Fibroblast of mammary gland (primary cell): ENCODE data around the gene WDR18.

ENCODE experiments used
- DNase-seq: peaks from one replicate; pipeline ENCODE4 v3.0.0-alpha.2; 2010; ENCODE audit warnings: low read depth
- H3K4me3 ChIP-seq: 2 replicates; pipeline ENCODE4 v1.5.1; 2011; ENCODE audit warnings: low read depth, mild to moderate bottlenecking, low read length, moderate library complexity; ENCODE audit not compliant: control insufficient read depth
- CTCF ChIP-seq: conservative IDR thresholded peaks from 2 replicates; pipeline ENCODE4 v1.5.1; 2011; ENCODE audit warnings: low read depth, low read length, inconsistent platforms; ENCODE audit not compliant: control insufficient read depth, insufficient read depth

The WDR18 gene

GRCh38 chr19:1013218-1013617 is 29.1 kb downstream of the WDR18 start:
- no peak overlapping the region for H3K4me3 ChIP-seq
- no peak for DNase-seq
- TF ChIP-seq CTCF: no peak

DNA sequence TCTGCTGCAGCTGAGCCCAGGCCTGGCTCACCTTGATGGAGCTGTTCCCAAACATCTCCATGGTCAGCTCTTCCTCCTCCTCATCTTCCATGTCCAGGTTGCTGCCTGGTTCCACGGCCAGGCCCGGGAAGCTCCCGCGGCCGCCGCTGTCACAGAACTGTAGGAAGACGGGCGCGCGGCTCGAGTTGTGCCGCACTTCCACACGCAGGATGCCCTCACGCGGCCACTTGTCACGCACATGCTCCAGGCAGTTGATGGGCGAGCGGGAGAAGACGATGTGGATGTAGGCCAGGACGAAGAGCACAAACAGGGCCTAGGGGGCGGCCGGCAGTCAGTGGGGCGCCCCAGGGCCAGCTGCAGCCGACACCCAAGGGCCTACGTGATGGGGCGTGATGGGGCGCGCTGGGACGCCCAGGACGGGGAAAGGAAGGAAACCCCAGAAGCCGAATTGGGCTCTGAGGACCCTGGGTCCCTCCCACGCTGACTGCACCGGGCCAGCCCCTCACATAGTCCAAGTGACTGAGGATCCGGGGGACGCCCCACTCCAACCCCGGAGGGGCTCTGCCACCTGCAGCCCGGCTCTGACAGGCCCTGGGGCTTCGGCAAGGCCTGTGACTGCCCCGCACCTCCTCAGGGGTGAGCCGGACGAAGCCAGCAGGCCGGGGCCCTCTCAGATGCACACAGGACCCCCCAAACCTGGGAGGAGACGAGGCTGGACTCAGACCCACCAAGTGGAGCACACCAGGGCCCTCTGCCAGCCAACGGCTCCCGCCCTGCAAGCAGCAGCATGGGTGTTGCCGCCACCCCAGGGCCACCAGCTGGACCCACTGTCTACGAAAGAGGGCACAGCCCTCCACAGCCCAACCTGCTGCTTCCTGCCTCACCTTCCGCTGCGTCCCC is 30.3 kb downstream of the WDR18 start:
- H3K4me3 ChIP-seq: no peak overlapping the region
- DNase-seq: no peak
- no peak for TF ChIP-seq CTCF

DNA sequence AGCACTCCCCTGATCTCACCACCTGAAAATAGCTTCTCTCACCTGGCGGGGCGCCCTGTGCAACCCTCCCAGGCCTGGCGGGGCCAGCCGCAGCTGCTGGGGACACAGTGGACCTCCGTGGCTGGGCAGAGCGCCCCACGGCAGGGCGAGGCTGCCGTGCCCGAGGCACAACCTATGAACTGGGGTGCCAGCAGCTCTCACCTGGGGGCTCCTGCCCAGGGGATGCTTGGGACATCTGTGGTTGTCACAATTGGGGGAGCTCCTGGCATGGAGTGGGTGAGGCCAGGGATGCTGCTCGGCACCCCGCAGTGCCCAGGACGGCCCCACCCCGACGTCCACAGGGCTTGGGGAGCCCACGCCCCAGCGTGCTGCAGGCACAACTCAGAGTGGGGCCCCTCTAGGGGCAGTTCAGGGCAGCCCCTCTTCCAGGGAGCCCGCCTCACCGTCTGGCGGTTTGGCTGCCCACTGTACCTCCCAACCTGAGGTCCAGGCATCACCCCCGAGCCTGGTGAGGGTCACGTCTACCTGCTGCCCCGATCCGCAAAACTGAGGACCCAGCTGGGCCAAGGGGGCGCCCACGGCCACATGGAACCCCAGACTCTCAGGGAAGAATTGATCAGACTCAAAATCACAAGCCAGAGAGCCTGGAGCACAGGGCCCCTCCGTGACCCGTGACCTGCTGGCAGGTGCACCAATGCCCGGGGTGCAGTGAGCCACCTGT is 31.1 kb downstream of the WDR18 start:
- DNase-seq: no peak
- H3K4me3 ChIP-seq: no peak overlapping the region
- no peak for TF ChIP-seq CTCF

- DNase-seq: no peak
- no peak for TF ChIP-seq CTCF
- H3K4me3 ChIP-seq: no peak overlapping the region
Observed at GRCh38 chr19:1015782-1016646, 31.9 kb downstream of the WDR18 start.

DNA sequence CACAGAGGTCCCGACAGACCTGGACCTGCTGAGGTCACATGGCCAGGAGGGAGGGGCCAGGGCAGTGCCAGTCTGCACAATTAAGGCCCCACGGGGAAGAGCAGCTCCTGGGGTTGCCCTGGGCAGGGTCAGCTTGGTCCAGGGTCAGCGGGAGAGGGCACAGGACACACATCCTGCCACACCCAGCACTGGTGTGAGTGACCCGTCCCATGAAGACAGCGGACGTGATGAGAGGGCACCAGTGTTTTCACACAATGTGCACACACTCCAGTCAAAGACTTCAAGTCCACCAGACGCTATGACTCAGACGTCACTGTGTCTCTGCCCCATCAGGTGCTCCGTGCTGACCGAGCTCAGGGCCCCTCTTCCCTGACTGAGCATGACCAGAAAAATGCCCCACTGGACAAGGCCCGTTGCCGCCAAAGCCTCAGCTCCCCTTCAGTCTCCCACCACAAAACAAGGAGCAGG is 32.5 kb downstream of the WDR18 start:
- H3K4me3 ChIP-seq: no peak overlapping the region
- no peak for TF ChIP-seq CTCF
- peak; percentile 87 for DNase-seq

GRCh38 chr19:1017115-1017905 is 33.2 kb downstream of the WDR18 start:
- no peak for DNase-seq
- H3K4me3 ChIP-seq: no peak overlapping the region
- TF ChIP-seq CTCF: no peak
